ENCODE measurements around the gene TP53RK.

Gene TP53RK

DNA sequence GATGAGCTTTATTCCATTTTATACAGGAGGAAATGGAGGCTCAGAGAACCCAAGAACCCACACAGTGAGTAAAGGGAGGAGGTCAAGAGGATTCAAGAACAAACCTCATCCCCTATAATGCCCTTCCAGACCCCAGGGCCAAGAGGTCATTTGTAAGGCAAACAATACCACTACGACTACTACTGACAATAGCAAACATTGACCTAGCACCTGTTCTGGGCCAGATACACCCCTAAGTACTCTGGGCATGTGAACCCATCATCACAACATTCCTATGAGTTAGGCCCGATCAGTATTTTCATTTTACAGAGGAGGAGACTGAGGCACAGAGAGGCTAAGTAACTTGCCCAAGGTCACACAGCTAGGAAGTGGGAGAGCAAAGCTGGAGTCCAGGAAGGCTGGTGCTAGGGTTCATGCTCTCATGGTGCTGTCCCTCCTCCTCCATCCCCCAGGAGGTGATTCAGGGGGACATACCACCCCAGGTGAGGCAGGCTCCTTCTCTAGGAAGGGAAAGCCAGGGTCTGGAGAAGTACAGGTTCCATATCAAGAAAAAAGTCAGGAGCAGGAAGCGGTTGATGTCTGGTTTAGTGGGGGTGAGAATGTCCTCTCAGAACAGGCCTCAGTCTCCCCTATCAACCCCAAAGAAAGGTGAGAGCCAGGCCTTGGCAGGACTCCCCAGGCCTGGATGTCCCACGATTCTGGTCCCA, 51.7 kb downstream of the TP53RK start:
- DNase-seq, result no peak

- DNase-seq, result no peak
Observed at GRCh38 chr20:46637020-46637419, 52.2 kb downstream of the TP53RK start.

GRCh38 chr20:46636514-46636913, 52.7 kb downstream of the TP53RK start:
- DNase-seq, result no peak

DNA sequence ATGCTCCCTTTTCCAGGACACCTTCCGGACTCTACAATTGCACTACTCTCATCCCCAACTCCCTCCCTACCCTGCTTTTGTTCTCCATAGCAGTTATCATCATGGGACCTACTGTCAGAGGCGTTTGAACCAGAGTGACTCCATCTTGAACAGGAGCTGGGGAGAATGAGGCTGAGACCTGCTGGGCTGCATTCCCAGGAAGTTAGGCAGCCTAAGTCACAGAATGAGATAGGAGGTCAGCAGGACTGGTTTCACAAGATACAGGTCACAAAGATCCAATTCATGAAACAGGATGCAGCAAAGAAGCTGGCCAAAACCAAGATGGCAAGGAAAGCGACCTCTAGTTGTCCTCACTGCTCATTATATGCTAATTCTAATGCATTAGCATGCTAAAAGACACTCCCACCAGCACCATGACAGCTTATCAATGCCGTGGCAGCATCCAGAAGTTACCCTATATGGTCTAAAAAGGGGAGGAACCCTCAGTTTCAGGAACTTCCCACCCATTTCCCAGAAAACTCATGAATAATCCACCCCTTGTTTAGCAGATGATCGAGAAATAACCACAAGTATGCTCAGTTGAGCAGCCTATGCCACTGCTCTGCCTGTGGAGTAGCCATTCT, 53.6 kb downstream of the TP53RK start:
- DNase-seq, result no peak

DNA sequence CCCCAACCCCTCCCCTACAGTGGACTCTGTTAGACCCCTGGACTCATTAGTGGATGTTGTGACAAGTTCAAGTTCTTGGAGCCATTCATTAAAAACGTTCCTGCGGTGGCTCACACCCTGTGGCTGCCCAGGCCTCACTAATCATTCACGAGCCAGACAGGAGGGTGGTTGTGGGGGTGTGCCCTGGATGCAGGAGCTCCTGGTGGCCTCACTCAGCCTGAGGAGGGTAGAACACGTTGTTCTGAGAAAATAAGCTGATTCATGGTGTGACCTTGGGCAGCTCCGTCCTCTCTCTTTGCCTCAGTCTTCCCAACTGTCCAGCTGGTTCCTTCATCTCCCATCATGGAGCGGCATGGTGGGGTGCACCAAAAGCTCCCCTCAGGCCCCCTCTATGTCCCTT, 54.7 kb downstream of the TP53RK start:
- DNase-seq, result no peak
